Measurements from ENCODE around the gene KIF20B. TPM values are rescaled to one million over a fixed set of nuclear protein-coding genes. Genes with fewer than 3 reads are reported as not detected.

Gene KIF20B
- total and polyA plus RNA-seq, 4 donors: 0.91 to 12.9 (median 1.3) TPM

DNA sequence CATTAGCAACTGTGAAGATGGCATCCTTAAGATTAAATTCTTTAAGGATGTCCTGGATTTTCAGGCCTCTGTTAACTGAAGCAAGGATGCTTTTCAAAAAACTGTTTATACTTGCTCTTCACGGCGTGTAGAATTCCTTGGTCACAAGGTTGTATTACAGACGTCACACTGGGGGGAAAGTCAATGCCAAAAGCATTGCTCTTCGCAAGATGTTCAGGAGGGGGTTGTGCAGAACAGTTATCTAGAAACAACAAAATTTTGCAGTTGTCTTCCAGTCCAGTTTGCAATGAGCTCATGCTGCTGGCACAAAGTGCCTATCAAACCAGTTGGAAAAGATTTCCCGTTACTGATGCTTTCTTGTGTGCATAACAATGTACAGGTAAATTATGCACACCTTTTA is 8.2 kb upstream of the KIF20B start:
- no peaks in the 10 kb centered on the region for H3K36me3 ChIP-seq (ENCODE audit: control insufficient read depth in 4 of 4, insufficient read depth in 3 of 4, low read depth in 1 of 4, low read length in 3 of 4)
- no peak overlapping the region for H3K4me3 ChIP-seq (ENCODE audit: low read depth in 1 of 3, low read length in 3 of 3)
- 98% methylated on average over 5 of the region's 5 CpGs for WGBS
- DNase-seq (ENCODE audit: low spot score): no peak
- no peaks in the 10 kb centered on the region for H3K4me1 ChIP-seq (ENCODE audit: control insufficient read depth in 4 of 4, insufficient read depth in 4 of 4, low read length in 3 of 4)
- H3K9me3 ChIP-seq (ENCODE audit: control insufficient read depth in 4 of 4, low read length in 3 of 4): no peaks in the 10 kb centered on the region
- H3K27me3 ChIP-seq (ENCODE audit: control insufficient read depth in 4 of 4, insufficient read depth in 4 of 4, low read length in 3 of 4): no peaks in the 10 kb centered on the region
- H3K27ac ChIP-seq (ENCODE audit: low read depth in 1 of 2, low read length in 2 of 2): no peak overlapping the region
- TF ChIP-seq JUND (IDR thresholded peaks at IDR 0.05): no peak
- TF ChIP-seq HNF4G (IDR thresholded peaks at IDR 0.05): no peak
- TF ChIP-seq NR2F2 (IDR thresholded peaks at IDR 0.05): no peak
- no peak for TF ChIP-seq GABPA (IDR thresholded peaks at IDR 0.05 in 1 of 2, conservative IDR thresholded peaks at IDR 0.05 in 1 of 2)
- TF ChIP-seq MAX (IDR thresholded peaks at IDR 0.05): no peak
- no peak for TF ChIP-seq FOXA1 (IDR thresholded peaks at IDR 0.05)
- no peak for TF ChIP-seq EGR1 (IDR thresholded peaks at IDR 0.05; ENCODE audit: low read depth in 2 of 2)
- TF ChIP-seq, protein P1, sequence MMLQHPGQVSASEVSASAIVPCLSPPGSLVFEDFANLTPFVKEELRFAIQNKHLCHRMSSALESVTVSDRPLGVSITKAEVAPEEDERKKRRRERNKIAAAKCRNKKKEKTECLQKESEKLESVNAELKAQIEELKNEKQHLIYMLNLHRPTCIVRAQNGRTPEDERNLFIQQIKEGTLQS (IDR thresholded peaks at IDR 0.05): no peak
- TF ChIP-seq SP1 (IDR thresholded peaks at IDR 0.05): no peak
- TF ChIP-seq FOXA2 (IDR thresholded peaks at IDR 0.05): no peak
- no peak overlapping the region for H3K9ac ChIP-seq (ENCODE audit: low read depth in 1 of 2, low read length in 2 of 2)

GRCh38 chr10:89695307-89695706 is 6.1 kb upstream of the KIF20B start:
- Histone ChIP-seq H3K9ac (ENCODE audit: low read depth in 1 of 2, low read length in 2 of 2) (no peak overlapping the region), H3K4me1 (ENCODE audit: control insufficient read depth in 4 of 4, insufficient read depth in 4 of 4, low read length in 3 of 4) (peaks cover 0 to 13% (median 12%) of the 10 kb centered on the region in 4 donors), H3K36me3 (ENCODE audit: control insufficient read depth in 4 of 4, insufficient read depth in 3 of 4, low read depth in 1 of 4, low read length in 3 of 4) (no peaks in the 10 kb centered on the region), H3K27me3 (ENCODE audit: control insufficient read depth in 4 of 4, insufficient read depth in 4 of 4, low read length in 3 of 4) (no peaks in the 10 kb centered on the region), H3K4me3 (ENCODE audit: low read depth in 1 of 3, low read length in 3 of 3) (no peak overlapping the region), H3K9me3 (ENCODE audit: control insufficient read depth in 4 of 4, low read length in 3 of 4) (no peaks in the 10 kb centered on the region), H3K27ac (ENCODE audit: low read depth in 1 of 2, low read length in 2 of 2) (no peak overlapping the region)
- DNase-seq (ENCODE audit: low spot score): no peak
- TF ChIP-seq RXRA (IDR thresholded peaks at IDR 0.05): no peak
- TF ChIP-seq JUND (IDR thresholded peaks at IDR 0.05): no peak
- no peak for TF ChIP-seq TAF1 (conservative IDR thresholded peaks at IDR 0.05)
- no peak for TF ChIP-seq RAD21 (IDR thresholded peaks at IDR 0.05)
- 82% methylated on average over 3 of the region's 3 CpGs for WGBS

GRCh38 chr10:89697946-89698345 is 3.4 kb upstream of the KIF20B start:
- Histone ChIP-seq H3K9ac (ENCODE audit: low read depth in 1 of 2, low read length in 2 of 2) (no peak overlapping the region), H3K4me3 (ENCODE audit: low read depth in 1 of 3, low read length in 3 of 3) (no peak overlapping the region), H3K9me3 (ENCODE audit: control insufficient read depth in 4 of 4, low read length in 3 of 4) (no peaks in the 10 kb centered on the region), H3K27me3 (ENCODE audit: control insufficient read depth in 4 of 4, insufficient read depth in 4 of 4, low read length in 3 of 4) (no peaks in the 10 kb centered on the region), H3K27ac (ENCODE audit: low read depth in 1 of 2, low read length in 2 of 2) (no peak overlapping the region), H3K36me3 (ENCODE audit: control insufficient read depth in 4 of 4, insufficient read depth in 3 of 4, low read depth in 1 of 4, low read length in 3 of 4) (no peaks in the 10 kb centered on the region), H3K4me1 (ENCODE audit: control insufficient read depth in 4 of 4, insufficient read depth in 4 of 4, low read length in 3 of 4) (peaks cover 0 to 27% (median 24%) of the 10 kb centered on the region in 4 donors)
- 92% methylated on average over 3 of the region's 3 CpGs for WGBS
- TF ChIP-seq NR2F2 (IDR thresholded peaks at IDR 0.05) (no peak), FOXA1 (IDR thresholded peaks at IDR 0.05) (no peak), HNF4A (conservative IDR thresholded peaks at IDR 0.05) (no peak), CTCF (IDR thresholded peaks at IDR 0.05; ENCODE audit: low read depth, low read length, missing input control) (no peak), YY1 (IDR thresholded peaks at IDR 0.05) (no peak), FOXA2 (IDR thresholded peaks at IDR 0.05) (no peak)
- DNase-seq (ENCODE audit: low spot score): no peak

Measured in liver (tissue), 9 donors.